Sigmoid colon (tissue), 7 donors: ENCODE data around the gene PROM2. TPM values are rescaled to one million over a fixed set of nuclear protein-coding genes. Genes with fewer than 3 reads are reported as not detected.

ENCODE experiments used
- DNase-seq: peaks from one replicate; pipeline ENCODE4 v3.0.0-alpha.2; 2019
- H3K27ac ChIP-seq, 4 donors: fragments of 200-600 bp; sonication (generic); one replicate each; pipeline ENCODE4 v1.5.1; 2016 to 2019; ENCODE audit warnings: mild to moderate bottlenecking in 1 of 4
- H3K27me3 ChIP-seq, 3 donors: fragments of 200-600 bp; sonication (generic); one replicate each; pipeline ENCODE4 v1.5.1; 2019; ENCODE audit warnings: mild to moderate bottlenecking in 1 of 3
- H3K36me3 ChIP-seq, 4 donors: fragments of 200-600 bp; sonication (generic); one replicate each; pipeline ENCODE4 v1.5.1; 2016 to 2019
- H3K4me1 ChIP-seq, 4 donors: fragments of 200-600 bp; sonication (generic); one replicate each; pipeline ENCODE4 v1.5.1; 2017 to 2019
- H3K4me3 ChIP-seq, 4 donors: fragments of 200-600 bp; sonication (generic); one replicate each; pipeline ENCODE4 v1.5.1; 2017 to 2019; ENCODE audit warnings: mild to moderate bottlenecking in 2 of 4, moderate library complexity in 1 of 4
- H3K9me3 ChIP-seq, 4 donors: fragments of 200-600 bp in 3 of 4; sonication (generic) in 3 of 4; one replicate each; pipeline versions ENCODE4 v1.5.1 to v1.6.1; 2013 to 2019
- CTCF ChIP-seq, 4 experiments: fragments of 450-650 bp in 3 of 4; fragments of 200-600 bp in 1 of 4; IDR thresholded peaks; one replicate each; pipeline ENCODE4 v1.5.1; 2016 to 2019; ENCODE audit warnings: antibody characterized with exemption in 4 of 4, mild to moderate bottlenecking in 3 of 4, moderate library complexity in 2 of 4
- EP300 ChIP-seq, 4 donors: sonication (generic); formaldehyde crosslinking; IDR thresholded peaks; one replicate each; pipeline ENCODE4 v1.6.1; 2017; ENCODE audit warnings: antibody characterized with exemption in 4 of 4
- POLR2A ChIP-seq, 2 donors: fragments of 450-650 bp; IDR thresholded peaks; one replicate each; pipeline ENCODE4 v1.6.1; 2016; ENCODE audit warnings: antibody characterized with exemption in 2 of 2, mild to moderate bottlenecking in 2 of 2, moderate library complexity in 2 of 2
- POLR2AphosphoS5 ChIP-seq, 4 donors: sonication (generic); formaldehyde crosslinking; IDR thresholded peaks; one replicate each; pipeline ENCODE4 v1.6.1; 2017; ENCODE audit warnings: antibody characterized with exemption in 4 of 4
- WGBS, 2 donors: extraction: QIAGEN DNeasy Blood & Tissue Kit; methylation state at CpG; one replicate each; pipeline ENCODE4 v1.1.7; 2013; 5-methylcytosine and 5-hydroxymethylcytosine counted together
- intact Hi-C: fragments of 100-400 bp; cut with DNase I; formaldehyde crosslinking; loops from one replicate; pipeline ENCODE4 v1.15.1; 2023
- polyA plus RNA-seq, 3 donors: library from polyadenylated mRNA; stranded (reverse); fragments of 200-250 nt; gene quantifications; one replicate each; pipeline ENCODE4 v1.2.3, GENCODE V29; 2013
- total RNA-seq, 4 donors: library from RNA; depleted of rRNA; stranded (reverse); fragments of >200 nt; gene quantifications; one replicate each; pipeline ENCODE4 v1.1.0, GENCODE V29; 2016
- donor health status: healthy with polysubstance abuse.
- donor health status: Bipolar disorder and iron deficiency.
- donor health status: healthy.

Gene PROM2
- total and polyA plus RNA-seq, 7 donors, result 1.1 to 24.9 (median 2.4) TPM

- no peak for DNase-seq
- no peak overlapping the region for H3K27ac ChIP-seq
- H3K4me1 ChIP-seq, result no peaks in the 10 kb centered on the region
- intact Hi-C loops, result no loop called here
- no peaks in the 10 kb centered on the region for H3K9me3 ChIP-seq
- no peaks in the 10 kb centered on the region for H3K36me3 ChIP-seq
- WGBS, 2 donors, result 96% methylated on average over 19 of the region's 19 CpGs
- no peak for TF ChIP-seq EP300 (IDR thresholded peaks at IDR 0.05)
- TF ChIP-seq CTCF (IDR thresholded peaks at IDR 0.05), result no peak
- no peak for TF ChIP-seq POLR2A (IDR thresholded peaks at IDR 0.05)
- TF ChIP-seq POLR2AphosphoS5 (IDR thresholded peaks at IDR 0.05), result no peak
- no peaks in the 10 kb centered on the region for H3K27me3 ChIP-seq
- no peak overlapping the region for H3K4me3 ChIP-seq
Measured at GRCh38 chr2:95279435-95280035, 5.3 kb downstream of the PROM2 start.

- Histone ChIP-seq H3K9me3 (no peaks in the 10 kb centered on the region), H3K4me3 (no peak overlapping the region), H3K27me3 (no peaks in the 10 kb centered on the region), H3K27ac (no peak overlapping the region), H3K36me3 (no peaks in the 10 kb centered on the region), H3K4me1 (no peaks in the 10 kb centered on the region)
- DNase-seq, result no peak
- WGBS, 2 donors, result 90 to 91% methylated on average over 8 of the region's 8 CpGs
- no peak for TF ChIP-seq POLR2AphosphoS5 (IDR thresholded peaks at IDR 0.05)
- TF ChIP-seq POLR2A (IDR thresholded peaks at IDR 0.05), result no peak
- TF ChIP-seq CTCF (IDR thresholded peaks at IDR 0.05), result no peak
- intact Hi-C loops, result no loop called here
Measured at GRCh38 chr2:95281071-95281470, 6.8 kb downstream of the PROM2 start.

GRCh38 chr2:95281786-95282185 lies 7.5 kb downstream of the PROM2 start:
- H3K27ac ChIP-seq, result no peak overlapping the region
- no peak for DNase-seq
- H3K4me3 ChIP-seq, result no peak overlapping the region
- H3K27me3 ChIP-seq, result no peaks in the 10 kb centered on the region
- intact Hi-C loops, result no loop called here
- H3K9me3 ChIP-seq, result no peaks in the 10 kb centered on the region
- H3K36me3 ChIP-seq, result no peaks in the 10 kb centered on the region
- TF ChIP-seq EP300 (IDR thresholded peaks at IDR 0.05) (no peak), CTCF (IDR thresholded peaks at IDR 0.05) (no peak), POLR2A (IDR thresholded peaks at IDR 0.05) (no peak), POLR2AphosphoS5 (IDR thresholded peaks at IDR 0.05) (no peak)
- 93 to 94% methylated on average over 8 of the region's 8 CpGs for WGBS, 2 donors
- no peaks in the 10 kb centered on the region for H3K4me1 ChIP-seq

GRCh38 chr2:95282458-95282857 lies 8.2 kb downstream of the PROM2 start:
- no peaks in the 10 kb centered on the region for H3K27me3 ChIP-seq
- intact Hi-C loops, result no loop called here
- 57 to 58% methylated on average over 3 of the region's 3 CpGs for WGBS, 2 donors

More at GRCh38 chr2:95282458-95282857, 8.2 kb downstream of the PROM2 start:
- Histone ChIP-seq H3K4me3 (no peak overlapping the region), H3K9me3 (no peaks in the 10 kb centered on the region), H3K4me1 (no peaks in the 10 kb centered on the region), H3K36me3 (no peaks in the 10 kb centered on the region), H3K27ac (no peak overlapping the region)
- no peak for DNase-seq
- TF ChIP-seq POLR2AphosphoS5 (IDR thresholded peaks at IDR 0.05), result no peak
- TF ChIP-seq POLR2A (IDR thresholded peaks at IDR 0.05), result no peak
- TF ChIP-seq EP300 (IDR thresholded peaks at IDR 0.05), result no peak
- no peak for TF ChIP-seq CTCF (IDR thresholded peaks at IDR 0.05)
